VCaP (cell line): ENCODE data around the gene MOCS1.

ENCODE experiments used
- H3K27ac ChIP-seq: fragments of 450-650 bp; 2 replicates; pipeline ENCODE4 v1.5.1; 2017
- TF ChIP-seq, protein P1 (sequence below): fragments of 450-650 bp; conservative IDR thresholded peaks from 2 replicates; pipeline ENCODE4 v1.5.1; 2017; ENCODE audit warnings: mild to moderate bottlenecking, moderate library complexity

MOCS1 gene

DNA sequence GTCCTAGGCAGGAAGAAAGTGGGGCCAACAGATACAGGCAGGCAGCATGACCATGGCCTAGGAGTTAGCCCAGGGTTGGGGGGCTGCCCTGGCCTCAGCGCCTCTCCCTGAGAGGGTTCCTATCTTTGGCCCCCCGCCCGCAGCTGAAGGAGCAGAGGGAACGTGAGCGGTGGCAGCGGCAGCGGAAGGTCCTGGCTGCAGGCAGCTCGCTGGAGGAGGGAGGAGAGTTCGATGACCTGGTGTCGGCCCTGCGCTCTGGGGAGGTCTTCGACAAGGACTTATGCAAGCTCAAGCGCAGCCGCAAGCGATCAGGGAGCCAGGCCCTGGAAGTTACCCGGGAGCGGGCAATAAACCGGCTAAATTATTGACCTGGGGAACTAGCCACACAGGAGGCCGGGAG lies 32.6 kb downstream of the MOCS1 start:
- TF ChIP-seq, protein P1, sequence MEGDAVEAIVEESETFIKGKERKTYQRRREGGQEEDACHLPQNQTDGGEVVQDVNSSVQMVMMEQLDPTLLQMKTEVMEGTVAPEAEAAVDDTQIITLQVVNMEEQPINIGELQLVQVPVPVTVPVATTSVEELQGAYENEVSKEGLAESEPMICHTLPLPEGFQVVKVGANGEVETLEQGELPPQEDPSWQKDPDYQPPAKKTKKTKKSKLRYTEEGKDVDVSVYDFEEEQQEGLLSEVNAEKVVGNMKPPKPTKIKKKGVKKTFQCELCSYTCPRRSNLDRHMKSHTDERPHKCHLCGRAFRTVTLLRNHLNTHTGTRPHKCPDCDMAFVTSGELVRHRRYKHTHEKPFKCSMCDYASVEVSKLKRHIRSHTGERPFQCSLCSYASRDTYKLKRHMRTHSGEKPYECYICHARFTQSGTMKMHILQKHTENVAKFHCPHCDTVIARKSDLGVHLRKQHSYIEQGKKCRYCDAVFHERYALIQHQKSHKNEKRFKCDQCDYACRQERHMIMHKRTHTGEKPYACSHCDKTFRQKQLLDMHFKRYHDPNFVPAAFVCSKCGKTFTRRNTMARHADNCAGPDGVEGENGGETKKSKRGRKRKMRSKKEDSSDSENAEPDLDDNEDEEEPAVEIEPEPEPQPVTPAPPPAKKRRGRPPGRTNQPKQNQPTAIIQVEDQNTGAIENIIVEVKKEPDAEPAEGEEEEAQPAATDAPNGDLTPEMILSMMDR: no peak
- no peak overlapping the region for H3K27ac ChIP-seq

DNA sequence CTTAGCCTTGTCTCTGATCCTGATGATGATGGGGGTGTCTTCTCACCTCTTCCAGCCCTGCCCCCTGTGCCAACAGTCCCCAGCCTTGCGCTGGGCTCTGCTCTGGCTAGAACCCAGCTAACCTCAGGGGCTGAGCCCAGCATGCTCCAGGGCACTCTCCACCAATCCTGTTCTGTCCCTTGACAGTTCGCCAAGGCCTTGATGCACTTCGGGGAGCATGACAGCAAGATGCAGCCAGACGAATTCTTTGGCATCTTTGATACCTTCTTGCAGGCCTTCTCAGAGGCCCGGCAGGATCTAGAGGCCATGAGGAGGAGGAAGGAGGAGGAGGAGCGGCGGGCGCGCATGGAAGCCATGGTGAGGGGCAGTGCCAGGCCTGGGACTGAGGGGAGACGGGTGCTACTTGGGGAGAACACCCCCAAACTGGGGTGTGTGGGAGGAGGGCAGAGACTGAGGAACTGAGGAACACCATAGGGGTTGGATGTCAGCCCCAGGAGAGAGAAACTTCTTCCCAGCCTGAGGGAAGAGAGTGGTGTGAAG lies 33.1 kb downstream of the MOCS1 start:
- H3K27ac ChIP-seq: no peak overlapping the region
- TF ChIP-seq, protein P1: no peak

DNA sequence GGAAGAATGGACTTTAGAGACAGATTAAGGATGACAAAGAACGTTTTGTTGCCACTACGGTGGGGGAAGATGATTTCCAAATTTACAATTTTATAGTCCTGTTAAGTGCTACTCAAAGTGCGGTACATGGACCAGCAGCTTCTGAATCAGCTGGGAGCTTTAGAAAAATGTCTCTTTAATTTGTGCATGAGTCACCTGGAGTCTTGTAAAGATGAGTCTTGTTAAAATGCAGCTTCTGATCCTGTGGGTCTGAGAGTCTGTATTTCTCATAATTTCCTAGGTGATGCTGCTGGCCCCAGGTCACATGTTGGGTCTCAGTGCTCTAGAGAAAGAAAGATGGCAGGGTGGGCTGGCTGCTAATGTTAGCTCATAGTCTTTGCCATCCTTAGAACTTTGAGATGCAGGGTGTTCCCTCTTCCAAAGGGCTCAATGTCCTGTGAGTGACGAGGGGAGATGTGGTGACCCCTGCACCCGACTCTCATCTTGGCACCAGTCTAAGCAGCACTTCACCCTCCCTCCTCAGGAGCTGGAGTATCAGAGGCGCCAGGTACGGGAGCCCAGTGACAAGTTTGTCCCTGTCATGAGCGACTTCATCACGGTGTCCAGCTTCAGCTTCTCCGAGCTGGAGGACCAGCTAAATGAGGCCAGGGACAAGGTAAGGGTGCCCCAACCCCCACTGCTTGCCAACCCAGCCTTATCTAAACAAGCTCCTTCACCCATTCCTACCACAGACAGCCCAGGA lies 34.5 kb downstream of the MOCS1 start:
- no peak overlapping the region for H3K27ac ChIP-seq
- TF ChIP-seq, protein P1: no peak

DNA sequence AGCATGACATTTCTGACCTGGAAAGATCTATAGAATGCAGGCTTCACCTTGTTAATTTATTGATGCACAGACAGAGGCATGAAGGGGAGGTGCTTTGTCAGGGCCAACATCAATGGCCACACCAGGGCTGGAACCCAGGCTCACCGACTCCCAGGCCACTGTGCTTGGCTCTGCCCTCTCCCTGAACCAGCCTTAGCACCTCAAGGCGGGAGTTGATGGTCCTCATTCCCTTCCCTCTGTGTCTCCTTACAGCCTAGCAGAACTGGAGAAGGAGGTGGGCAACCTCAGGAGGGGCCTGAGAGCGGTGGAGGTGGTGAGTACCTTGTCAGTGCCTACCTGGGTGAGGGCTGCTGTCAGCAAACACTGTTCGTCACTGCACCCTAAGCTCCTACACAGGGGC lies 35.6 kb downstream of the MOCS1 start:
- TF ChIP-seq, protein P1: no peak
- H3K27ac ChIP-seq: no peak overlapping the region

DNA sequence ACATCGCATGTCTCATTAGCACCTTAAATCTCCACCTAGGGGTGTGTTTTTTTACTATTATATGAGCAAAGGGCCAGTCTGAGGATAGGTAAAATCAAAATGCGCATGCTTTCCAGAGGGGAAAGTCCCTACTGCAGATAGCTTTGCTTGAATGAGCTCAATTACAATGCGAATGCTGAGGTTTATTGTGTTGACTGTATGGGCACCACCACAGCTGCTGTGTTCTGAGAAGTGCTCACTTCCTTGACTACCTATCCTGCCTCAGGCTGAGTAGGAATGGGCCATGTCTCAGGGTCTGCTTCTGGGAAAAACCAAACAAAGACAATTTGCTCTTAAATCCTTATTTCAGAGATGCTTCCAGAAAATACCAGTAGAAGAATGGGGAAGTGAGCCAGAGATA lies 36.6 kb downstream of the MOCS1 start:
- TF ChIP-seq, protein P1: no peak
- H3K27ac ChIP-seq: no peak overlapping the region

DNA sequence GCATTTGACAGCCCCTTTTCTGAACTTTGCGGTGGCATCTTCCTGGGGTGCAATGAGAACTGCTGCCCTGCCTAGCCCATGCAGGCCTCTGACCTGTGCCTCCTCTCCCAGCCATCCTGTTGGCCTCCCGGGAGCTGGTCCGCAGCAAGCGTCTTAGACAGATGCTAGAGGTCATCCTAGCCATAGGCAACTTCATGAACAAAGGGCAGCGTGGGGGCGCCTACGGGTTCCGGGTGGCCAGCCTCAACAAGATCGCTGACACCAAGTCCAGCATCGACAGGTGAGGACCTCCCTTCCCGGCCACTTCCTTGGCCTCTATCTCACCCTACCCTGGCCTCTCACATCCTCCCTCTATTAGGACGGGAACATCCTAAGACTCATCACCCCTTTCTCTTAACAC lies 37.6 kb downstream of the MOCS1 start:
- TF ChIP-seq, protein P1: no peak

DNA sequence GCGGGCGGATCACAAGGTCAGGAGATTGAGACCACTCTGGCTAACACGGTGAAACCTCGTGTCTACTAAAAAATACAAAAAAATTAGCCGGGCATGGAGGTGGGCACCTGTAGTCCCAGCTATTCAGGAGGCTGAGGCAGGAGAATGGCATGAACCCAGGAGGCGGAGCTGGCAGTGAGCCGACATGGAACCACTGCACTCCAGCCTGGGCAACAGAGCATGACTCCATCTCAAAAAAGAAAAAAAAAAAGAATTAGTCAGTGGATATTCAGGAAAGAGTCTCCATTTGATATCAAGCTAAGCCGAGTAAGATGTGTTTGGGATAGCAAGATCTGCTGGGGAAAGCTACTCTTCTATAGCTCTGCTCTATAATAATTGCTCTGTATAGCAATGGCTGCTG lies 41.0 kb downstream of the MOCS1 start:
- TF ChIP-seq, protein P1: no peak
- no peak overlapping the region for H3K27ac ChIP-seq

More for the DNA sequence above, 37.6 kb downstream of the MOCS1 start:
- H3K27ac ChIP-seq: no peak overlapping the region
